IPS-NIHi7 (cell line): Measurements from ENCODE around the gene GPR89B.
"Not testable (repeated sequence)": the region's sequence is repeated elsewhere in the genome, so short reads cannot be mapped to it uniquely, and the experiment has no call there.

Experiments
- DNase-seq: peaks from one replicate; pipeline ENCODE4 v3.0.0; 2012; ENCODE audit warnings: mixed read lengths; ENCODE audit errors: extremely low spot score

GPR89B gene

DNA sequence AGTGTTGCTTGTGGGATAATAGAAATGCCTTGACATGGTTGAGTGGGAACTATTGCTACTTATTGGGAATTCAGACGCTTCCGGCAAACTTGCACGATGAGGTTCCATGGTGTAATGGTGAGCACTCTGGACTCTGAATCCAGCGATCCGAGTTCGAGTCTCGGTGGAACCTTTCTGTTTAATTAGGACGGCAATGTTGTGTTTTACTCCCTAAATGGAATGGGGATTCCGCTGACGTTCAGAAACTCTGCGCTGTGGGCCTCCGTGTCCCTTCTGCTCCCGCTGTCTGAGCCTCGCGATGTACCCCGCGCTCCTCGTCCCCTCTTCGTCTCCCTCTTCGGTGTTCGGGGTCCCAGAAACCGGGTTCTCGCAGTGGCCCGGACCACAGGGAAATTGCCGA, 104.5 kb downstream of the GPR89B start:
- DNase-seq: not testable (repeated sequence)

DNA sequence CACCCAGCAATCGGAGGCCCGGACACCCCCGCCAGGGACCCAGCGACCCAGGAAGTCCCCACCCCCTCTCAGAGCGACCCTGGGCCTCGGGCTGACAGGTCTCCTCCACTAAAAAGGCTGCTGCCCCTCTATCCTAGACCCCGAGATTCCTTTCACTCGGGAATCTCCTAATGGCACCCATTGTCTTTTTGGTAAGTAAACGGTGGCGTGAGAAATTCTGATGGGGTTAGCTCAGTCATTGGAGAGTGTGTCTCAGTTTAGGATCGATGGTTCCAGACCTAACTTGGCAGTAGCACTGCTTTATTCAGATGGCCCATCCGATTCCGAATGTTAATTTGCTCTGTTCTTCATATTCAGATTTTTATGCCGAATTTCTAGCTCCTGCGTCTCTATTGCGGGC, 104.9 kb downstream of the GPR89B start:
- not testable (repeated sequence) for DNase-seq

GRCh38 chr1:148037850-148038461, 109.7 kb downstream of the GPR89B start:
- not testable (repeated sequence) for DNase-seq

DNA sequence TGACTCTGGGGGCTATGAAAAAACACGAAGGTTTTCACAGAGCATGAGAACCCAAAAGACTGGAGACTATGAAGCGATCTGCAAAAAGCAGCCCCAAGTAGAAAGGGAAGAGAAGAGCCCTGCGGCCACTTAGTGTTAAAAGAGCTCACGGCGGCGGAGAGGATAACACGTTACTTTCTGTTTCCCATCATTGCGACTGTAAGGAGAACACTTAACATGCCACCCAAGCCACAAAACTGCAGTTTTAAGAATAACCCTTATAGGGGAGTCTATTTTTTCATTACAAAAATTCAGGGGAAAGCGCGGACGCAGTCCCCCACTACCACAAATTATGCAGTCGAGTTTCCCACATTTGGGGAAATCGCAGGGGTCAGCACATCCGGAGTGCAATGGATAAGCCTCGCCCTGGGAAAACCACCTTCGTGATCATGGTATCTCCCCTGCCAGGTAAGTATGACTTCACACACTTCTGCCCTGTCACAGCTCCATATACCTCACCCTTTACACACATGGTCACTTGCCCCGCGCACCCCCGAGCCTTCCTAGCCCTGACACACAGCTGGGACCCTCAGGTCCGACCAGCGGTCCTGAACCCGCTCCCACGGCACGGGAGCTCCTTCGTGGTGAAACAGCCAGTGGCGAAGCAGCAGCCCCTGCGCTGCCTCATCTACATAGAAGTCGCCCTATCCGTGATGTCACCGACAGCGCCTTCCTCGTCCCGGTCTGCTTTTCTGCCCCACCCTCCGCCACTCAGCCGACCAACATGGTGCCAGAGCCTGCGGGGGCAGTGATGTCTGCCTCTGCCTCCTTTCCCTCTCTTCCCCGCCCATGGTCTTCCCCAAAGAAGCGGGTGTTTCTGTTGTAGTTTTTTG, 110.5 kb downstream of the GPR89B start:
- DNase-seq: peak; percentile 26
